ENCODE data around the gene RHOH.
"Not testable (repeated sequence)": the region's sequence is repeated elsewhere in the genome, so short reads cannot be mapped to it uniquely, and the experiment has no call there.

Gene RHOH

GRCh38 chr4:40283968-40284367, 87.1 kb downstream of the RHOH start:
- in situ Hi-C loops (cut with MboI; ENCODE audit: low sequenced_read_pairs, unreplicated experiment): no loop called here
- TF ChIP-seq CTCF (IDR thresholded peaks at IDR 0.05; ENCODE audit: borderline replicate concordance, control extremely low read depth, extremely low read depth, insufficient read depth, missing control alignments): no peak
- DNase-seq (ENCODE audit: low spot score): peak; percentile 40

- no peak for TF ChIP-seq CTCF (IDR thresholded peaks at IDR 0.05; ENCODE audit: borderline replicate concordance, control extremely low read depth, extremely low read depth, insufficient read depth, missing control alignments)
- in situ Hi-C loops (cut with MboI; ENCODE audit: low sequenced_read_pairs, unreplicated experiment): no loop called here
- no peak for DNase-seq (ENCODE audit: low spot score)
These were observed 88.9 kb downstream of the RHOH start for GRCh38 chr4:40285692-40286091.

GRCh38 chr4:40288566-40288965, 91.7 kb downstream of the RHOH start:
- DNase-seq (ENCODE audit: low spot score): no peak
- in situ Hi-C loops (cut with MboI; ENCODE audit: low sequenced_read_pairs, unreplicated experiment): no loop called here
- no peak for TF ChIP-seq CTCF (IDR thresholded peaks at IDR 0.05; ENCODE audit: borderline replicate concordance, control extremely low read depth, extremely low read depth, insufficient read depth, missing control alignments)

- no peak for TF ChIP-seq CTCF (IDR thresholded peaks at IDR 0.05; ENCODE audit: borderline replicate concordance, control extremely low read depth, extremely low read depth, insufficient read depth, missing control alignments)
- DNase-seq (ENCODE audit: low spot score): no peak
- in situ Hi-C loops (cut with MboI; ENCODE audit: low sequenced_read_pairs, unreplicated experiment): no loop called here
These were observed 92.7 kb downstream of the RHOH start for GRCh38 chr4:40289366-40290188.

GRCh38 chr4:40290611-40291186, 93.9 kb downstream of the RHOH start:
- DNase-seq (ENCODE audit: low spot score); in situ Hi-C loops (cut with MboI; ENCODE audit: low sequenced_read_pairs, unreplicated experiment): not testable (repeated sequence)

- TF ChIP-seq CTCF (IDR thresholded peaks at IDR 0.05; ENCODE audit: borderline replicate concordance, control extremely low read depth, extremely low read depth, insufficient read depth, missing control alignments): no peak
- in situ Hi-C loops (cut with MboI; ENCODE audit: low sequenced_read_pairs, unreplicated experiment): no loop called here
- DNase-seq (ENCODE audit: low spot score): no peak
These were observed 95.5 kb downstream of the RHOH start for GRCh38 chr4:40292313-40292759.

GRCh38 chr4:40294339-40294738, 97.5 kb downstream of the RHOH start:
- in situ Hi-C loops (cut with MboI; ENCODE audit: low sequenced_read_pairs, unreplicated experiment): no loop called here
- TF ChIP-seq CTCF (IDR thresholded peaks at IDR 0.05; ENCODE audit: borderline replicate concordance, control extremely low read depth, extremely low read depth, insufficient read depth, missing control alignments): no peak
- DNase-seq (ENCODE audit: low spot score): no peak

GRCh38 chr4:40295030-40295429, 98.2 kb downstream of the RHOH start:
- in situ Hi-C loops (cut with MboI; ENCODE audit: low sequenced_read_pairs, unreplicated experiment); DNase-seq (ENCODE audit: low spot score): not testable (repeated sequence)
